DND-41 (cell line): ENCODE measurements around the gene TAGLN3.

Experiments used
- ATAC-seq: fragments of 200-7000 bp; cut with Tn5 transposase; 3 replicates; pipeline ENCODE4 v1.9.1; 2021; ENCODE audit warnings: low read depth; ENCODE audit not compliant: insufficient read depth
- DNase-seq: peaks from one replicate; pipeline ENCODE4 v3.0.0-alpha.2; 2020
- H2AFZ ChIP-seq: 2 replicates; pipeline ENCODE4 v1.6.0; 2012; ENCODE audit warnings: low read depth, low read length
- H3K27ac ChIP-seq: 2 replicates; pipeline ENCODE4 v1.5.1; 2012; ENCODE audit warnings: low read length, inconsistent platforms
- H3K27me3 ChIP-seq: fragments of 200-600 bp; sonication (generic); 2 replicates; pipeline ENCODE4 v1.6.0; 2012; ENCODE audit warnings: low read length, mild to moderate bottlenecking, inconsistent platforms; ENCODE audit not compliant: insufficient read depth, poor library complexity
- H3K36me3 ChIP-seq: 2 replicates; pipeline ENCODE4 v1.5.1; 2012; ENCODE audit warnings: low read length, inconsistent platforms; ENCODE audit not compliant: insufficient read depth
- H3K4me1 ChIP-seq: 2 replicates; pipeline ENCODE4 v1.5.1; 2012; ENCODE audit warnings: mild to moderate bottlenecking, low read length; ENCODE audit not compliant: insufficient read depth
- H3K4me2 ChIP-seq: 2 replicates; pipeline ENCODE4 v1.6.0; 2012; ENCODE audit warnings: mild to moderate bottlenecking, moderate library complexity, low read length, inconsistent platforms; ENCODE audit not compliant: insufficient read depth
- H3K4me3 ChIP-seq, 2 experiments: fragments of 200-600 bp in 1 of 2; shearing (Covaris generic) in 1 of 2; 2 replicates each; pipeline ENCODE4 v1.5.1; 2012 to 2016; ENCODE audit warnings: inconsistent platforms in 2 of 2, low read length in 2 of 2, mild to moderate bottlenecking in 2 of 2, low read depth in 1 of 2, moderate library complexity in 1 of 2
- H3K79me2 ChIP-seq: 2 replicates; pipeline ENCODE4 v1.6.0; 2012; ENCODE audit warnings: low read length, inconsistent platforms; ENCODE audit not compliant: insufficient read depth
- H3K9ac ChIP-seq: 2 replicates; pipeline ENCODE4 v1.6.0; 2012; ENCODE audit warnings: low read depth, mild to moderate bottlenecking, inconsistent platforms, low read length, moderate library complexity
- H3K9me3 ChIP-seq: 2 replicates; pipeline ENCODE4 v1.5.1; 2012; ENCODE audit warnings: low read length, moderate library complexity, mild to moderate bottlenecking, inconsistent platforms; ENCODE audit not compliant: insufficient read depth, severe bottlenecking
- H4K20me1 ChIP-seq: 2 replicates; pipeline ENCODE4 v1.6.0; 2012; ENCODE audit warnings: low read length; ENCODE audit not compliant: insufficient read depth
- CTCF ChIP-seq: IDR thresholded peaks from 2 replicates; pipeline ENCODE4 v1.5.1; 2012; ENCODE audit warnings: borderline replicate concordance, low read length, moderate library complexity, mild to moderate bottlenecking; ENCODE audit not compliant: poor library complexity, severe bottlenecking; ENCODE audit errors: extremely low read depth
- EZH2 ChIP-seq: IDR thresholded peaks from 3 replicates; pipeline ENCODE4 v1.6.1; 2012; ENCODE audit warnings: borderline replicate concordance, low read depth, mild to moderate bottlenecking, moderate library complexity, low read length, inconsistent platforms; ENCODE audit not compliant: severe bottlenecking

Gene TAGLN3

GRCh38 chr3:111998636-111999483, at the start of gene TAGLN3:
TSS of gene TAGLN3 (plus strand) at chr3:111998922. CDS start at chr3:111999423, 501 bp downstream.
- Histone ChIP-seq H3K4me2 (no peak within 1 kb of the TSS), H3K27me3 (no peaks in the 10 kb centered on the region), H3K27ac (no peak within 1 kb of the TSS), H3K4me1 (no peaks in the 10 kb centered on the region), H3K4me3 (no peak within 1 kb of the TSS), H4K20me1 (no peaks in the 10 kb centered on the region), H3K79me2 (no peaks in the 10 kb centered on the region), H3K36me3 (no peaks in the 10 kb centered on the region; the same call in 1 of the 2 replicates), H3K9me3 (no peaks in the 10 kb centered on the region), H3K9ac (no peak within 1 kb of the TSS), H2AFZ (no peak within 1 kb of the TSS)
- ATAC-seq (no peak), DNase-seq (no peak)
- TF ChIP-seq CTCF = no peak
- no peak for TF ChIP-seq EZH2

DNA sequence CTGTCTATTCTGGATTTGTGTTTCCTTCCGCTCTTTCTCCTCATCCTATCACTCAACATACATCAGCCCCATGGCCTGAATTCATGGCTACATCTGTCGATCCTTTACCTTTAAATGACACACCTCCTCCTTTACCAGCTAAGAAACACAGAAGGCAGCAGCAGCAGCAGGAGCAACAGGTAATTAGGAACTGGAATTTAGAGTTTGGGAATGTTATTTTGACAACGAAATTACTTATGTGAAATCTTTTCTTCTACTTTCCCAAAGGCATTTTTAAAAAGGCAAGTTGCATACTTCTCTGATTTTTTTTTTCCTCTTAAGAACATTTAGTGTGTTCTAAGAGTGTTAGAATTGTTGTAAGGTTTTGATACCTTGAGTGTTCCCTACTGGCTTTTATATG, 49.0 kb upstream of the TAGLN3 start:
- DNase-seq (no peak), ATAC-seq (no peak)
- TF ChIP-seq CTCF (no peak), EZH2 (no peak)
- Histone ChIP-seq H2AFZ (no peak overlapping the region), H3K4me3 (no peak overlapping the region), H3K27me3 (no peaks in the 10 kb centered on the region), H3K4me1 (no peaks in the 10 kb centered on the region), H3K4me2 (no peak overlapping the region), H3K9me3 (no peaks in the 10 kb centered on the region), H3K36me3 (no peaks in the 10 kb centered on the region), H3K27ac (no peak overlapping the region), H3K79me2 (no peaks in the 10 kb centered on the region), H3K9ac (no peak overlapping the region), H4K20me1 (no peaks in the 10 kb centered on the region)

DNA sequence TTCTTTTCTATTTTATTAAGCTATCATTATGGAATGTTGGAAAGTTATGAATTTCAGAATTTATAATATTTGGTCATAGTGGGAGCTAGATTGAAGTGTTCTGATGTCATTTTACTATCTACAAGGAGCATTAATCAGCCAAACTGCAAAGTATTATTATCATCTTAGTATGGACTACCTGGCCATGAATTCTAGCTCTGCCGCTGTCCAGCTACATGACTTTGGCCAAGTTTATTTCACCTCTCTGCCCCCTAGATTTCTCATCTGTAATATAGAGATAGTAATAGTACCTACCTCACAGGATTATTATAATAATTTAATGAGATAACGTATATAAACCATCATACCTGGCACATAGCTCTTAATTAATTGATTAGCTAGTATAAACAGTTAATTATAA, 47.7 kb upstream of the TAGLN3 start:
- H3K4me3 ChIP-seq = no peak overlapping the region
- TF ChIP-seq EZH2 = no peak
- TF ChIP-seq CTCF = no peak
- H3K4me1 ChIP-seq = no peaks in the 10 kb centered on the region
- DNase-seq (no peak), ATAC-seq (no peak)
- no peak overlapping the region for H3K9ac ChIP-seq
- no peaks in the 10 kb centered on the region for H4K20me1 ChIP-seq
- H3K4me2 ChIP-seq = no peak overlapping the region
- H2AFZ ChIP-seq = no peak overlapping the region
- no peak overlapping the region for H3K27ac ChIP-seq
- H3K79me2 ChIP-seq = no peaks in the 10 kb centered on the region
- H3K36me3 ChIP-seq = no peaks in the 10 kb centered on the region
- H3K9me3 ChIP-seq = no peaks in the 10 kb centered on the region
- H3K27me3 ChIP-seq = no peaks in the 10 kb centered on the region
